Activated T-helper 1 cell treated with anti-CD3 and anti-CD28 coated beads, Interleukin-12 subunit alpha, Interleukin-12 subunit beta, Interleukin-2, Interleukin-4 antibody, amounts not matched to agents 30 ng/mL and 10 ng/mL and 1 ng/mL, durations not matched to agents 14 hours and 24 hours and 36 hours (primary cell): ENCODE results near the gene TNRC6B. TPM values are rescaled to one million over a fixed set of nuclear protein-coding genes. Genes with fewer than 3 reads are reported as not detected.
"Not testable (repeated sequence)": the region's sequence is repeated elsewhere in the genome, so short reads cannot be mapped to it uniquely, and the experiment has no call there.

ENCODE experiments used
- DNase-seq: peaks from one replicate; pipeline ENCODE4 v3.0.0; 2021; ENCODE audit warnings: low spot score
- H3K27ac Mint-ChIP-seq: one replicate; pipeline ENCODE4 v1.8.0; 2021; ENCODE audit warnings: mild to moderate bottlenecking, mixed read lengths
- H3K27me3 Mint-ChIP-seq: one replicate; pipeline ENCODE4 v1.8.0; 2022; ENCODE audit warnings: mild to moderate bottlenecking, moderate library complexity, mixed read lengths; ENCODE audit not compliant: insufficient read depth
- H3K36me3 Mint-ChIP-seq: one replicate; pipeline ENCODE4 v1.8.0; 2021; ENCODE audit warnings: low read depth, mixed read lengths
- H3K4me1 Mint-ChIP-seq: one replicate; pipeline ENCODE4 v1.8.0; 2021; ENCODE audit warnings: low read depth, mixed read lengths
- H3K4me3 Mint-ChIP-seq: one replicate; pipeline ENCODE4 v1.8.0; 2021; ENCODE audit warnings: mild to moderate bottlenecking, moderate library complexity, mixed read lengths
- H3K9me3 Mint-ChIP-seq: one replicate; pipeline ENCODE4 v1.8.0; 2021; ENCODE audit warnings: mixed read lengths
- intact Hi-C: fragments of 100-400 bp; cut with micrococcal nuclease; formaldehyde crosslinking; loops from one replicate; pipeline ENCODE4 v1.15.1; 2024
- total RNA-seq: library from RNA; stranded (reverse); gene quantifications from 2 replicates; pipeline ENCODE4 v1.2.3, GENCODE V29; 2022

The TNRC6B gene
- total RNA-seq, 1 donor from 2014 or later: 26.2 TPM

DNA sequence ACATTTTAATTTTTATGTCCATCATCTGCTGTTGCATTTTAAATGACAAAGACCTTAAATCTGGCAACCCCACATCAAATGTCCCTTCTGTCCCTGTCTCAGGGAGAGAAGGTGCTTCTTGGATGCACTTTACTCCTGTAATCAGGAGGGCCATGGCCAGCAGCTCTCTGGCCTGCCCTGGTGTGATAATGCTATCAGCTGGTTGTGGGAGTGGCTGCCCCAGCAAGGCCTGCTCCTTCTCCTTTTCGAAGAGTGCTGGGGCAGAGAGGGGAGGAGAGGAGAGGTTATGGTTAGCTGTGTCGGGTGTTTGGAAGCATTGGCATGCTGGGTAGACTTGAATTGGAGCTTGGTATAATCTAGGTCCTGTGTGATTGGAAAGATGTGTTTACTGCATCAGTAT, 12.8 kb downstream of the TNRC6B start:
- Mint-ChIP-seq H3K4me1 (peaks cover 29% of the 10 kb centered on the region), H3K36me3 (peaks cover 6% of the 10 kb centered on the region), H3K4me3 (no peak overlapping the region), H3K27ac (no peak overlapping the region), H3K27me3 (no peaks in the 10 kb centered on the region), H3K9me3 (no peaks in the 10 kb centered on the region)
- no peak for DNase-seq
- intact Hi-C loops: no loop called here

DNA sequence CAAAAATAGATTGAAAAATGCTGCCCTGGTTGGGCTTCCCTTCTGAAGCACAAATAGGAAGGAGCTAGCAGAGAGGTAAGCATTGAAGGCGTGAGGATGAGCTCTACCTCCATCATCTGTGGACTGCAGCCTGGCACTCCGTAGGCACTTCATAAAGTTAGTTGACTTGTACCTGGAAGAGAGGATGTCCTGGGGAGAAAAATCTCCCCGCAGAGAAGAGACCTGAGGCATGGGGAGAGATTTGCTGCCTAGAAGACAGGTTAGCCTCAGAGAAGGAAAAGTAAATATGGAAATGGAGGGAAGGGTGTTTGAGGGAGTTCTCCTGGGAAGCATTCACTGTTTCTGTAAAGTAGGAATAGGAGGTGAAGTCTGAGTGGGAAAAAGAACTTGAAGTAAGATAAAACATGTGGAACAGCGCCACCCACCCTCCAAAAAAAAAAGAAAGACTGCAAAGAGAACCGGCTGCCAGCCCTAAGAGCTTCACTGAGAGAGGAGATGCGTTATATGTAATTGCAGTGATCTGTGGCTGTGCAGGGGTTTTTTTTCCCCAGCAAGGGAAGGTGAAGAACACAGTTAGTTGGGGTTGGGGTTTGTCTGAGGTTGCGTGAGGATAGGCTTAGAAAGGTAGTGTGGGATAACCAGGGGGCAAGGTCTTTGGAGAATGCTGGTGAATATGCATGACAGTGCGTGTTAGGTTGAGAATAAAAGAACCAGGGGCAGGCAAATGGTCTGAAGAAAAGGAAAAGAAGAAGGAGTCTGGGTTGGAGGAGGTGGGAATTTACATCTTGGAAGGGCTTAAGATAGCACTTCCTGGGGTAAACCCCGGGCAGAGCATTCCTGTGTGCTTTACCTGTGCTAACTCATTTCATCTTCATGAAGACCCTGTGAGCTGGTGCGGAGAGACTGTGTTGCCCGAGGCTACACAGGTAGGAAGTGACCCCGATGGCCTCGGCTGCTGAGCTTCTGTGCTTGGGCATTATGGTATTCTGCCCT, 16.0 kb downstream of the TNRC6B start:
- no peak overlapping the region for H3K4me3 Mint-ChIP-seq
- no peaks in the 10 kb centered on the region for H3K9me3 Mint-ChIP-seq
- no peaks in the 10 kb centered on the region for H3K27me3 Mint-ChIP-seq
- intact Hi-C loops: no loop called here
- peaks cover 6% of the 10 kb centered on the region for H3K36me3 Mint-ChIP-seq
- DNase-seq: no peak
- H3K4me1 Mint-ChIP-seq: peaks cover 48% of the 10 kb centered on the region
- H3K27ac Mint-ChIP-seq: peak overlapping the region; percentile 66

DNA sequence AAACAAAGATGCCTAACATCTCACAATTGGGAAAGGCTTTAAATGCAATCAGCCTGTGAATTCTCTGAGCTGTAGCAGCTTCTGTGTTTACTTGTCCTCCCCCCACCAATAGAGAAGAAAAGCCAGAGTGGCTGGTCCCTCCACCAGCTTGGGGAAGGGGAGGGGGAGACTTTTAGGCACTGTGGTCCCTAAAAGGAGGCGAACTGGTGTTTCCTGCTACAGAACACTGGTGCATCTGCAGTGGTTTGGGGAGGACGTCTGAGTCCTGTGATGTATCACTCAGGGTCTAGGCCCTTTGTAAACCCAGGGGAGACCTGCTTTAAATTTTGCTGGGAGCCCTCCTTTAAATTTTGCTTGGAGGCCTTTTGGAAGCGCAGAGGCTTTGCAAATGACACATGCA, 16.9 kb downstream of the TNRC6B start:
- Mint-ChIP-seq H3K9me3 (no peaks in the 10 kb centered on the region), H3K27ac (no peak overlapping the region), H3K27me3 (no peaks in the 10 kb centered on the region), H3K36me3 (peaks cover 9% of the 10 kb centered on the region), H3K4me1 (peaks cover 57% of the 10 kb centered on the region), H3K4me3 (no peak overlapping the region)
- intact Hi-C loops: no loop called here
- DNase-seq: no peak

DNA sequence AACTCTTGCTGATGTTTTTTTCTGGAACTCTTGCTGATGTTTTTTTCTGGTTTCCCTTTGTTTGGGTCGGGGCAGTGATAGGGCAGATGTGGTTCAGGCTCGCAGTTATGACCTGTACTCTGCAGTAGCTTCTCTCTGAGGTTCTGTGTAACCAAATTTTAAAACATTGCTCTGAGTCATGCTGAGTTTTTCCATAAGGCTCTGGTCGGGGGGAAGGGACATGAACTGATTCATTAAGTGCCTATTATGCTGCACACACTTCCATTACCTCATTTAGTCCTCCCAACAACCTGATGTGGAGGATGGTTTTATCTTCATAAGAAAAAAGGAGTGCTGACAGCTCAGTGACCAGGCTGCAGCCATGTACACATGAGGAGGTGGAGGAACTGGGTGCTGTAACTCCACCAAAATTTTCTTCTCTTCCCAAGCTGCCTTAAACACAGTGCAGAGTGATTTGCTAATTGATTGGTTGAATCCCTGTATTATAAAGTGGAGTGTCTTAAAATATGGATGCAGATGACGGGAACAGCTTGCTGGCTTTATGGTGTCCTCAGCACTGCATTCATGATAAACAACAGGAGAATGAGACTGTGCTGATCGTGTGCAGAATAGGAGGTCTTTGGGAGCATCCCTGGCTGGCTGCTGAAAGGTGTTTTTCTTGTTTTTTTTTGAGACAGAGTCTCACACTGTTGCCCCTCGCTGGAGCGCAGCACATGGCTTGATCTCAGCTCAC, 19.1 kb downstream of the TNRC6B start:
- Mint-ChIP-seq H3K27ac (peak overlapping the region; percentile 73), H3K36me3 (peaks cover 9% of the 10 kb centered on the region), H3K4me3 (no peak overlapping the region), H3K27me3 (no peaks in the 10 kb centered on the region), H3K4me1 (peaks cover 50% of the 10 kb centered on the region), H3K9me3 (no peaks in the 10 kb centered on the region)
- intact Hi-C loops: loop anchor here (1.0 to 2.0 kb wide), 3 partner anchors 19 to 150 kb away; partner anchors contain the start of genes ADSL and TNRC6B
- no peak for DNase-seq

DNA sequence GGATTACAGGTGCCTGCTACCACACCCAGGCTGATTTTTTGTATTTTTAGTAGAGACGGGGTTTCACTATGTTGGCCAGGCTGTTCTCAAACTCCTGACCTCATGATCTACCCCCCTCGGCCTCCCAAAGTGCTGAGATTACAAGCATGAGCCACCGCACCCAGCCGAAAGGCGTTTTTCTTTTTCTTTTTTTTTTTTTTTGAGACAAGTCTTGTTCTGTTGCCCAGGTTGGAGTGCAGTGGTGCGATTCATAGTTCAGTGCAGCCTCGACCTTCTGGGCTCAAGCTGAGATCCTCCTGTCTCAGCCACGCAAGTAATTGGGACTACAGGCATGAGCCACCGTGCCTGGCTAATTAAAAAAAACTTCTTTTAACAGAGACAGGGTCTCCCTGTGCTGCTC, 19.7 kb downstream of the TNRC6B start:
- not testable (repeated sequence) for H3K4me3 Mint-ChIP-seq, DNase-seq, H3K9me3 Mint-ChIP-seq, H3K36me3 Mint-ChIP-seq, H3K27me3 Mint-ChIP-seq
- H3K4me1 Mint-ChIP-seq: peaks cover 50% of the 10 kb centered on the region
- H3K27ac Mint-ChIP-seq: peak overlapping the region; percentile 73
- intact Hi-C loops: loop anchor here (2.0 kb wide), 1 partner anchor 43 kb away; no protein-coding TSS in a partner anchor

DNA sequence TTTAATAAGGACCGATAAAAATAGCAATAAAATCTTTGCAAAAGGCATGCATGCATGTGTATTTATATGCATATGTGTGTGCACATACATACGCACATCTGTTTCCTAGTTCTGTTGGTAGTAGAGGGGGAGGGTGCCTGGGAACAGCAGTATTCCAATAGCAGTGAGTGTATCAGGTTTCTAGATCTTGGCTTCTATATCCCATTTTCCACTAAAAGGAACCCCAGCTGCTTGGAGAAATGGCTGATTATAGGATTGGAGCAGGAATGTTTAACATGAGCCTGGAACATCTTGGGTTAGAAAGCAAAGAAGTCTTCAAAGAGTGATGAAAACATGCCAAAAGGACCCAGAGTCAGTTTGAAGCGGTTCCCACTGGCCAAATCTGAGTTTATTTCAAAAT, 21.0 kb downstream of the TNRC6B start:
- Mint-ChIP-seq H3K27ac (no peak overlapping the region), H3K4me3 (no peak overlapping the region), H3K9me3 (no peaks in the 10 kb centered on the region), H3K36me3 (peaks cover 11% of the 10 kb centered on the region), H3K27me3 (no peaks in the 10 kb centered on the region), H3K4me1 (peaks cover 50% of the 10 kb centered on the region)
- DNase-seq: no peak
- intact Hi-C loops: no loop called here

DNA sequence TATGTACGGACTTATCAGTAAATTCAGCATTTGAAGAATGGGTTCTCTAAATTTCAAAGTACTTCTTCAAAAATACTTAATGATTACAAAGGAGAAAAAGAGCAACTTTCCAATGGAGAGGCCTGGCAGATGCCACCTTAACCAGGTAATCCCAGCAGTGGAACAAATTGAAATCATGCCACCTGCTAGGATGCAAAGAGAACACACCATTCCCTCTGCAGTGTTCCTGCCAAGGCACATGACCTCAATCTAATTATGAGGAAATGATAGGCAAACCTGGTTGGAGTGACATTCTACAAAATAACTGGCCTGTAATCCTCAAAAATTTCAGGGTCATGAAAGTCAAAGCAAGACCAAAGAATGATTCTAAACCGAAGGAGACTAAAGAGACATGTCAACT, 21.5 kb downstream of the TNRC6B start:
- H3K27ac Mint-ChIP-seq: no peak overlapping the region
- intact Hi-C loops: no loop called here
- DNase-seq: no peak
- no peaks in the 10 kb centered on the region for H3K9me3 Mint-ChIP-seq
- H3K4me3 Mint-ChIP-seq: no peak overlapping the region
- peaks cover 9% of the 10 kb centered on the region for H3K36me3 Mint-ChIP-seq
- H3K27me3 Mint-ChIP-seq: no peaks in the 10 kb centered on the region
- H3K4me1 Mint-ChIP-seq: peaks cover 51% of the 10 kb centered on the region

DNA sequence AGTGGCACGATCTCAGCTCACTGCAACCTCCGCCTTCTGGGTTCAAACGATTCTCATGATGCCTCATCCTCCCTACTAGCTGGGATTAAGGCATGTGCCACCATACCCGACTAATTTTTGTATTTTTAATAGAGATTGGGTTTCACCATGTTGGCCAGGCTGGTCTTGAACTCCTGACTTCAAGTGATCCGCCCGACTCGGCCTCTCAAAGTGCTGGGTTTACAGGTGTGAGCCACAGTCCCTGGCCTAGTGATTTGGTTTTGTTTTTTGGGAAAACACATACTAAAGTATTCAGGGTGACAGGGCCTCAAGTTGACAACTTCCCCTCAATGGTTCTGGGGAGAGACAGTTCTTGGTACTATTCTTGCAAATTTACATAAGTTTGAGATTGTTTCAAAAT, 22.1 kb downstream of the TNRC6B start:
- Mint-ChIP-seq H3K36me3 (peaks cover 9% of the 10 kb centered on the region), H3K4me1 (peaks cover 56% of the 10 kb centered on the region), H3K27me3 (no peaks in the 10 kb centered on the region), H3K27ac (no peak overlapping the region), H3K4me3 (no peak overlapping the region), H3K9me3 (no peaks in the 10 kb centered on the region)
- no peak for DNase-seq
- intact Hi-C loops: loop anchor here (5.0 kb wide), 1 partner anchor 127 kb away; no protein-coding TSS in a partner anchor

DNA sequence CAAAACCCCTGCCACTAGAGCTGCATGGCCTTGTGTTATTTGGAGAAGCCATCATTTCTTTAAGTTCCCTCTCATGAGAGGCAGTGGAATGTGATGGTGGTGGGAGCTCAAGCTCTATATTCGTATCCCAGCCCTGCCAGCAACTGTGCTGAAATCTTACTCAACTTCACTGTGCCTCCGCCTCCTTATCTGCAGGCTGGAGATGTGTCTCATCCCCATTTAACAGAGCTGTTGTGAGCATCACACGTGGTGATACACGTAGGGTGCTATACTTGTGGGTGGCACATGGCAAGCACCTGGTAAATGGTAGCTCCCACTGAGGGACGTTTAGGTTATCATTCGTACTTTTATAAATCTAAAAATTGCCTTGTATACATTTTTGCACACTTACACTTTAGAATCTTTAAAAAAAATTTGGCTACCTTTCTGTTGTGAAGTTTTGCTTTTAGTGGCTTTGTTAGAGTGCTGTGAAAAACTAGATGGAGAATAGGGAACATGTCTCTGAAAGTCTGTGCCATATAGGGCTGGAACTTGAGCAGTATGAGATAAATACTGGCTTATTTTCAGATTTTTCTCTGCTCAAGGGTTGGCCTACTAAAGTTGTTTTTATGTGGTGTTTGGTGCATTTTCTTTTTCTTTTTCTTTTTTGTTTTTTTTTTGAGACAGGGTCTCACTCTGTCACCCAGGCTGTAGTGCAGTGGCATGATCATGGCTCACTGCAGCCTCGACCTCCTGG, 23.2 kb downstream of the TNRC6B start:
- no peak for DNase-seq

DNA sequence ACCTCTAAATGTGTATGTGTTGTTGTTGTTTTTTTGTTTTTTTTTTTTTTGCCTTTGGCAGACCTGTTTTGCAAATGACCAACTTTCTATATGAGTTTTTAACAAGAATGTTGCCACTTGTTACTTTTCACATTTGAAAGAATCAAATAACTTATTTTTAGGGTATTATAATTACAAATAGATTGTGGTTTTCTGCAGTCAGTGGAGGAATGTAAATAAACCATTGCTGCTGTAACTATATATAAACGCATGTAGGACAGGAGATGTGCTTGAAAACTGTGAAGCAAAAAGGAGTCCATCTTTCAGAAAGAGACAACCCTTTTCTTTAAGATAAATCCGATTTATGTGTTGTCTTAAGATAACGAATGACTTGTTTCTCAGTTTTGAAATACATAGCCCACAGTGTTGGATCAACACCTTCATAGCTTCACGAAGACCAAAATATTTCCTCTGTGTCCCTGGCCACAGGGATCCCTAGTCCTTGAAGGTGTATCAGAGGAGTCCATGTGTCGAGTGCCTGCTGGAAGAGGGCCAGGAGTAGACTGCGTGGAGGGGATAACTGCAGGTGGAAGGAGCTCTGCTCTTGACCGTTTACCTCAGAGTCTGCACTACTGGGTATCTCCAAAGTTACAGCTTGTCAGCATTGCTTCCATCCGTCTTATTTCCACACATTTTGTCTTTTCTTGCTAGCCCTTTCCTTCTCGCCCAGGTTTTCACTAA, 24.7 kb downstream of the TNRC6B start:
- Mint-ChIP-seq H3K36me3 (peaks cover 7% of the 10 kb centered on the region), H3K27ac (peak overlapping the region; percentile 65), H3K4me3 (no peak overlapping the region), H3K27me3 (no peaks in the 10 kb centered on the region), H3K4me1 (peaks cover 43% of the 10 kb centered on the region), H3K9me3 (no peaks in the 10 kb centered on the region)
- DNase-seq: no peak
- intact Hi-C loops: loop anchor here (2.0 to 5.0 kb wide), 2 partner anchors 48 to 125 kb away; no protein-coding TSS in a partner anchor

More for the DNA sequence above, 23.2 kb downstream of the TNRC6B start:
- Mint-ChIP-seq H3K9me3 (no peaks in the 10 kb centered on the region), H3K4me3 (no peak overlapping the region), H3K36me3 (peaks cover 9% of the 10 kb centered on the region), H3K4me1 (peaks cover 54% of the 10 kb centered on the region), H3K27me3 (no peaks in the 10 kb centered on the region), H3K27ac (no peak overlapping the region)
- intact Hi-C loops: loop anchor here (5.0 kb wide), 1 partner anchor 126 kb away; no protein-coding TSS in a partner anchor

DNA sequence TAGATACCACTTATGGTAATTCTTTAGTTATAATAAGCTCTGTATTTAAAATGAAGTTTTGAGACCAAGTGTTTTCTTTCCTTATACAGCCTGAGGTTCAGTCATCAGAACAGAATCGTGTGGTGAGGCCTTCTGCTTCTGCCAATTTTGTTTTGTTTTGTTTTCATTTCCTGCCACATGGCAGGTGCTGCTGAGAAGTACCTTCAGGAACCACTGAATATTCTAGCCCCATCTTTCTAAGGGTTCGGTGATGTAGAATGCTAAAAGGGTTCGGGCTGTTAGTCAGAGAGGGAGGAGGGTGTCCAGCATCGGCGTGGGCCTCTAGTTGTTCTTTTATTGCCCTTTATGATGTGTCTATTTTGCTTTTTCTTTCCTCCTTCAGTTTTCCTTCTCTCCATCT, 25.8 kb downstream of the TNRC6B start:
- peak overlapping the region; percentile 36 for H3K4me3 Mint-ChIP-seq

More for the DNA sequence above, 25.8 kb downstream of the TNRC6B start:
- DNase-seq: peak; percentile 38
- intact Hi-C loops: loop anchor here (2.0 to 5.0 kb wide), 2 partner anchors 47 to 124 kb away; no protein-coding TSS in a partner anchor
- Mint-ChIP-seq H3K4me1 (peaks cover 49% of the 10 kb centered on the region), H3K27me3 (no peaks in the 10 kb centered on the region), H3K9me3 (no peaks in the 10 kb centered on the region), H3K36me3 (peaks cover 7% of the 10 kb centered on the region), H3K27ac (peak overlapping the region; percentile 76)
